HEK293 (cell line): Measurements from ENCODE around the gene C17orf58.
"Not testable (repeated sequence)": the region's sequence is repeated elsewhere in the genome, so short reads cannot be mapped to it uniquely, and the experiment has no call there.

Experiments used
- CTCF ChIA-PET: fragments of 350-600 bp; formaldehyde crosslinking; extraction: SDS; loops from one replicate; lab custom pipeline; 2021; ENCODE audit warnings: antibody characterized with exemption; lab: Yijun Ruan, JAX
- POLR2A ChIA-PET: fragments of 300-600 bp; formaldehyde crosslinking; extraction: SDS; loops from one replicate; lab custom pipeline; 2020; ENCODE audit warnings: antibody characterized with exemption, inconsistent platforms; lab: Yijun Ruan, JAX
- H3K27ac ChIP-seq: fragments of 200-500 bp; sonication (Bioruptor generic); 2 replicates; pipeline ENCODE4 v1.5.1; 2014; ENCODE audit warnings: low read depth, low read length, control low read depth, inconsistent platforms; ENCODE audit errors: extremely low read depth
- H3K36me3 ChIP-seq, 2 experiments: fragments of 200-500 bp in 1 of 2; sonication (Bioruptor generic) in 1 of 2; 1 replicate in 1 of 2; 2 replicates in 1 of 2; pipeline ENCODE4 v1.5.1; 2014 to 2017; ENCODE audit warnings: inconsistent platforms in 2 of 2, low read length in 2 of 2; ENCODE audit not compliant: control insufficient read depth in 2 of 2, insufficient read depth in 1 of 2
- H3K4me1 ChIP-seq: fragments of 200-500 bp; sonication (Bioruptor generic); 2 replicates; pipeline ENCODE4 v1.5.1; 2014; ENCODE audit warnings: mild to moderate bottlenecking, low read length, inconsistent platforms; ENCODE audit not compliant: control insufficient read depth, insufficient read depth
- H3K4me3 ChIP-seq: 2 replicates; pipeline ENCODE4 v1.5.1; 2011; ENCODE audit warnings: low read depth, mild to moderate bottlenecking, control low read depth, low read length, moderate library complexity
- H3K9me3 ChIP-seq: fragments of 200-500 bp; sonication (Bioruptor generic); 2 replicates; pipeline ENCODE4 v1.5.1; 2014; ENCODE audit warnings: low read depth, low read length, inconsistent platforms; ENCODE audit not compliant: control insufficient read depth, insufficient read depth
- SCRT2 ChIP-seq: fragments of 450-650 bp; formaldehyde crosslinking; IDR thresholded peaks from 2 replicates; pipeline ENCODE4 v1.5.1; 2016; ENCODE audit warnings: missing biosample characterization, missing genetic modification characterization
- ZBTB20 ChIP-seq: fragments of 450-650 bp; formaldehyde crosslinking; IDR thresholded peaks from 2 replicates; pipeline ENCODE4 v1.5.1; 2016; ENCODE audit warnings: missing biosample characterization, missing genetic modification characterization
- ZBTB48 ChIP-seq: fragments of 450-650 bp; formaldehyde crosslinking; IDR thresholded peaks from 2 replicates; pipeline ENCODE4 v1.5.1; 2016; ENCODE audit warnings: missing biosample characterization, missing genetic modification characterization
- ZFP3 ChIP-seq: fragments of 450-650 bp; formaldehyde crosslinking; IDR thresholded peaks from 2 replicates; pipeline ENCODE4 v1.5.1; 2016; ENCODE audit warnings: low read depth, missing biosample characterization, missing genetic modification characterization
- ZNF140 ChIP-seq: fragments of 450-650 bp; formaldehyde crosslinking; IDR thresholded peaks from 2 replicates; pipeline ENCODE4 v1.5.1; 2016; ENCODE audit warnings: missing biosample characterization, missing genetic modification characterization
- ZNF202 ChIP-seq: fragments of 450-650 bp; formaldehyde crosslinking; IDR thresholded peaks from 2 replicates; pipeline ENCODE4 v1.5.1; 2016; ENCODE audit warnings: missing biosample characterization, missing genetic modification characterization, borderline replicate concordance
- ZNF211 ChIP-seq: fragments of 450-650 bp; formaldehyde crosslinking; IDR thresholded peaks from 2 replicates; pipeline ENCODE4 v1.5.1; 2016; ENCODE audit warnings: low read depth, missing biosample characterization, missing genetic modification characterization
- ZNF221 ChIP-seq: fragments of 450-650 bp; formaldehyde crosslinking; IDR thresholded peaks from 2 replicates; pipeline ENCODE4 v1.5.1; 2017; ENCODE audit warnings: missing biosample characterization, missing genetic modification characterization, borderline replicate concordance
- ZNF335 ChIP-seq: fragments of 450-650 bp; formaldehyde crosslinking; conservative IDR thresholded peaks from 2 replicates; pipeline ENCODE4 v1.5.1; 2016; ENCODE audit warnings: missing biosample characterization, missing genetic modification characterization
- ZNF530 ChIP-seq: fragments of 450-650 bp; formaldehyde crosslinking; IDR thresholded peaks from 2 replicates; pipeline ENCODE4 v1.5.1; 2016; ENCODE audit warnings: low read depth, missing biosample characterization, missing genetic modification characterization
- ZNF544 ChIP-seq: fragments of 450-650 bp; formaldehyde crosslinking; IDR thresholded peaks from 2 replicates; pipeline ENCODE4 v1.5.0; 2017; ENCODE audit warnings: missing biosample characterization, missing genetic modification characterization
- ZNF624 ChIP-seq: fragments of 450-650 bp; formaldehyde crosslinking; IDR thresholded peaks from 2 replicates; pipeline ENCODE4 v1.5.1; 2017; ENCODE audit warnings: missing biosample characterization, missing genetic modification characterization
- TF ChIP-seq, protein P1 (sequence below): fragments of 450-650 bp; formaldehyde crosslinking; IDR thresholded peaks from 2 replicates; pipeline ENCODE4 v1.5.1; 2016; ENCODE audit warnings: missing biosample characterization, missing genetic modification characterization
- TF ChIP-seq, protein P2 (sequence below): fragments of 450-650 bp; formaldehyde crosslinking; IDR thresholded peaks from 2 replicates; pipeline ENCODE4 v1.5.1; 2016; ENCODE audit warnings: missing biosample characterization, missing genetic modification characterization
- TF ChIP-seq, protein P3 (sequence below): fragments of 450-650 bp; formaldehyde crosslinking; IDR thresholded peaks from 2 replicates; pipeline ENCODE4 v1.5.1; 2016; ENCODE audit warnings: missing biosample characterization, missing genetic modification characterization
- TF ChIP-seq, protein P4 (sequence below): fragments of 450-650 bp; formaldehyde crosslinking; IDR thresholded peaks from 2 replicates; pipeline ENCODE4; 2016; ENCODE audit warnings: missing biosample characterization, missing genetic modification characterization

Gene C17orf58

DNA sequence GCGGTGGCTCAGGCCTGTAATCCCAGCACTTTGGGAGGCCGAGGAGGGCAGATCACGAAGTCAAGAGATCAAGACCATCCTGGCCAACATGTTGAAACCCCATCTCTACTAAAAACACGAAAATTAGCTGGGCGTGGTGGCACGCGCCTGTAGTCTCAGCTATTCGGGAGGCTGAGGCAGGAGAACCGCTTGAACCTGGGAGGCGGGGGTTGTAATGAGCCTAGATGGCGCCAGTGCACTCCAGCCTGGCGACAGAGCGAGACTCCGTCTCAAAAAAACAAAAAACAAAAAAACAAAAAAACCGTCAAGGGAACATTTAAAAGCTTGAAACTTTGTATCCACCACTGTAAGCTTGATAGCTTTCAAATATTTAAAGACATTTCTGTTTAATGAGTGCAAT, 26.3 kb upstream of the C17orf58 start:
- CTCF ChIA-PET, result interaction anchor here (0.6 to 1.5 kb wide), 7 partner anchors 10 to 184 kb away, joined by 3 to 5 read pairs (median 4); partner anchors contain the start of gene KPNA2

DNA sequence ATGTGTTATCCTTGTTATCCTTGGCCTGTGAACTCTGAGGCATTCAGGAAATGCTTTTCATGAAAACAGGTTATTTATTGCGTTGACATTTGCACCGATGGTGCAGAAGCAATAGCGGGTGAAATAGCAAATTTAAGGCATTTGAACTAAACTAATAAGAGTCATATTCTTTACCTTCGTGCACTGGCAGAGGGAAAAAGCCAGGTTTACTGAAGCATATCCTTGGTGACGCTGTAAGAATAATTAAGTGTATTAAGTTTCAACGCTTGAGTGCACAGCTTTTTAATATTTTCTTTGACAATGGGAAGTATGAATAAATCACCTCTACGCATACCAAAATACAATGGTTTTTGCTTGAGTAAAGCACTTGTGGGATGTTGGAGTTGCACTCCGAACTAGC, 25.7 kb upstream of the C17orf58 start:
- no peak for TF ChIP-seq ZFP3
- no peak for TF ChIP-seq ZNF140 (tag by site-specific recombination)
- TF ChIP-seq ZNF530 (tag by site-specific recombination), result no peak
- no peak for TF ChIP-seq ZNF624 (tag by site-specific recombination)
- no peak for TF ChIP-seq ZNF221 (tag by site-specific recombination)
- ChIA-PET CTCF (interaction anchor here (0.7 to 1.5 kb wide), 3 partner anchors 11 to 39 kb away, joined by 3 to 5 read pairs (median 5); no protein-coding TSS in a partner anchor), POLR2A (no interaction called here)
- H3K36me3 ChIP-seq, result no peaks in the 10 kb centered on the region
- no peaks in the 10 kb centered on the region; the same call in 1 of the 2 replicates for H3K4me1 ChIP-seq
- H3K9me3 ChIP-seq, result no peaks in the 10 kb centered on the region
- no peak overlapping the region for H3K27ac ChIP-seq
- H3K4me3 ChIP-seq, result no peak overlapping the region

More for the DNA sequence above, 26.3 kb upstream of the C17orf58 start:
- H3K36me3 ChIP-seq, H3K4me3 ChIP-seq, H3K9me3 ChIP-seq, H3K4me1 ChIP-seq, H3K27ac ChIP-seq: not testable (repeated sequence)
- POLR2A ChIA-PET, result interaction anchor here (1.0 kb wide), 1 partner anchor 14 kb away, joined by 5 read pairs; the partner anchor contains the start of gene KPNA2
- TF ChIP-seq, protein P1, sequence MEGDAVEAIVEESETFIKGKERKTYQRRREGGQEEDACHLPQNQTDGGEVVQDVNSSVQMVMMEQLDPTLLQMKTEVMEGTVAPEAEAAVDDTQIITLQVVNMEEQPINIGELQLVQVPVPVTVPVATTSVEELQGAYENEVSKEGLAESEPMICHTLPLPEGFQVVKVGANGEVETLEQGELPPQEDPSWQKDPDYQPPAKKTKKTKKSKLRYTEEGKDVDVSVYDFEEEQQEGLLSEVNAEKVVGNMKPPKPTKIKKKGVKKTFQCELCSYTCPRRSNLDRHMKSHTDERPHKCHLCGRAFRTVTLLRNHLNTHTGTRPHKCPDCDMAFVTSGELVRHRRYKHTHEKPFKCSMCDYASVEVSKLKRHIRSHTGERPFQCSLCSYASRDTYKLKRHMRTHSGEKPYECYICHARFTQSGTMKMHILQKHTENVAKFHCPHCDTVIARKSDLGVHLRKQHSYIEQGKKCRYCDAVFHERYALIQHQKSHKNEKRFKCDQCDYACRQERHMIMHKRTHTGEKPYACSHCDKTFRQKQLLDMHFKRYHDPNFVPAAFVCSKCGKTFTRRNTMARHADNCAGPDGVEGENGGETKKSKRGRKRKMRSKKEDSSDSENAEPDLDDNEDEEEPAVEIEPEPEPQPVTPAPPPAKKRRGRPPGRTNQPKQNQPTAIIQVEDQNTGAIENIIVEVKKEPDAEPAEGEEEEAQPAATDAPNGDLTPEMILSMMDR (tag by site-specific recombination), result 0 out of 2 replicates have a peak, but pooled peaks have one; percentile 10
- TF ChIP-seq ZNF202 (tag by site-specific recombination), result 0 out of 2 replicates have a peak, but pooled peaks have one; percentile 51

DNA sequence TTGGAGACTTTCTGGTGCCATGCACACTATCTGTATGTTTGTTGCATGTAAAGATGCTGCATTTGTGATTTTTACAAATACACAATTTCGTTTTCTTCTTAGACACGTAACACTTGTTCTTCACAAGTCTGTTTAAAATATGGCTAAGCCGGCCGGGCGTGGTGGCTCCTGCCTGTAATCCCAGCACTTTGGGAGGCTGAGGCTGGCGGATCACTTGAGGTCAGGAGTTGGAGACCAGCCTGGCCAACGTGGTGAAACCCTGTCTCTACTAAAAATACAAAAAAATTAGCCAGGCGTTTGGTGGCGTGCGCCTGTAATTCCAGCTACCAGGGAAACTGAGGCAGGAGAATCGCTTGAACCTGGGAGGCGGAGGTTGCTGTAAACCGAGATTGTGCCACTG, 24.5 kb upstream of the C17orf58 start:
- ChIA-PET POLR2A (interaction anchor here (1.1 to 2.2 kb wide), 8 partner anchors 8 to 79 kb away, joined by 3 to 40 read pairs (median 8); partner anchors contain the start of genes C17orf58 and KPNA2), CTCF (interaction anchor here (0.6 to 1.5 kb wide), 3 partner anchors 9 to 17 kb away, joined by 3 to 6 read pairs (median 4); no protein-coding TSS in a partner anchor)

DNA sequence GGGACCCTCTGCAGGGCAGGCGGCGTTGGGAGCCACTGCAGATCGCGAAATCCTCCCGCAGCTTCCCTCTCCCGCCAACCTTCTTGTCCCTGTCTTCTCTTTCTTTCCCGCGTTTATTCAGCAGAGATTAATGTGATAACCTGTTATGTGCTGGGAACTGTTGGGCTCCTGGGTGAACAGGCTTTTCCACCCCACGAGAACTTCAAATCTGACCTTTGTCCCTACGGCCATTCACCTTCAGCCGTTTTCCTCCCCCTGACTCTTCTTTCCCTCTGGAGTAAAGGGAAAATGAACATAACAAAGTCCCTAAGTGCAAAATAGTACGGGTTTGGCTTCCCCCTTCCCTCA, 24.1 kb upstream of the C17orf58 start:
- ChIA-PET CTCF (interaction anchor here (0.6 to 1.5 kb wide), 5 partner anchors 9 to 26 kb away, joined by 3 to 15 read pairs (median 4); no protein-coding TSS in a partner anchor), POLR2A (interaction anchor here (0.9 to 2.2 kb wide), 14 partner anchors 8 to 227 kb away, joined by 3 to 40 read pairs (median 4); partner anchors contain the start of genes AMZ2, C17orf58 and KPNA2)
- Histone ChIP-seq H3K4me3 (peak overlapping the region; percentile 47), H3K27ac (peak overlapping the region; percentile 80), H3K4me1 (no peaks in the 10 kb centered on the region; the same call in 1 of the 2 replicates)
- peak; percentile 58 for TF ChIP-seq ZNF335 (tag by site-specific recombination)
- peak; percentile 57; the same call in 1 of the 2 replicates for TF ChIP-seq ZBTB48 (tag by site-specific recombination)
- TF ChIP-seq SCRT2, result peak; percentile 53
- no peak for TF ChIP-seq ZNF544 (tag by site-specific recombination)
- no peak for TF ChIP-seq ZNF211 (tag by site-specific recombination)
- TF ChIP-seq, protein P2, sequence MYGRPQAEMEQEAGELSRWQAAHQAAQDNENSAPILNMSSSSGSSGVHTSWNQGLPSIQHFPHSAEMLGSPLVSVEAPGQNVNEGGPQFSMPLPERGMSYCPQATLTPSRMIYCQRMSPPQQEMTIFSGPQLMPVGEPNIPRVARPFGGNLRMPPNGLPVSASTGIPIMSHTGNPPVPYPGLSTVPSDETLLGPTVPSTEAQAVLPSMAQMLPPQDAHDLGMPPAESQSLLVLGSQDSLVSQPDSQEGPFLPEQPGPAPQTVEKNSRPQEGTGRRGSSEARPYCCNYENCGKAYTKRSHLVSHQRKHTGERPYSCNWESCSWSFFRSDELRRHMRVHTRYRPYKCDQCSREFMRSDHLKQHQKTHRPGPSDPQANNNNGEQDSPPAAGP (tag by site-specific recombination), result no peak
- TF ChIP-seq ZBTB20, result peak; percentile 81
- TF ChIP-seq, protein P3, sequence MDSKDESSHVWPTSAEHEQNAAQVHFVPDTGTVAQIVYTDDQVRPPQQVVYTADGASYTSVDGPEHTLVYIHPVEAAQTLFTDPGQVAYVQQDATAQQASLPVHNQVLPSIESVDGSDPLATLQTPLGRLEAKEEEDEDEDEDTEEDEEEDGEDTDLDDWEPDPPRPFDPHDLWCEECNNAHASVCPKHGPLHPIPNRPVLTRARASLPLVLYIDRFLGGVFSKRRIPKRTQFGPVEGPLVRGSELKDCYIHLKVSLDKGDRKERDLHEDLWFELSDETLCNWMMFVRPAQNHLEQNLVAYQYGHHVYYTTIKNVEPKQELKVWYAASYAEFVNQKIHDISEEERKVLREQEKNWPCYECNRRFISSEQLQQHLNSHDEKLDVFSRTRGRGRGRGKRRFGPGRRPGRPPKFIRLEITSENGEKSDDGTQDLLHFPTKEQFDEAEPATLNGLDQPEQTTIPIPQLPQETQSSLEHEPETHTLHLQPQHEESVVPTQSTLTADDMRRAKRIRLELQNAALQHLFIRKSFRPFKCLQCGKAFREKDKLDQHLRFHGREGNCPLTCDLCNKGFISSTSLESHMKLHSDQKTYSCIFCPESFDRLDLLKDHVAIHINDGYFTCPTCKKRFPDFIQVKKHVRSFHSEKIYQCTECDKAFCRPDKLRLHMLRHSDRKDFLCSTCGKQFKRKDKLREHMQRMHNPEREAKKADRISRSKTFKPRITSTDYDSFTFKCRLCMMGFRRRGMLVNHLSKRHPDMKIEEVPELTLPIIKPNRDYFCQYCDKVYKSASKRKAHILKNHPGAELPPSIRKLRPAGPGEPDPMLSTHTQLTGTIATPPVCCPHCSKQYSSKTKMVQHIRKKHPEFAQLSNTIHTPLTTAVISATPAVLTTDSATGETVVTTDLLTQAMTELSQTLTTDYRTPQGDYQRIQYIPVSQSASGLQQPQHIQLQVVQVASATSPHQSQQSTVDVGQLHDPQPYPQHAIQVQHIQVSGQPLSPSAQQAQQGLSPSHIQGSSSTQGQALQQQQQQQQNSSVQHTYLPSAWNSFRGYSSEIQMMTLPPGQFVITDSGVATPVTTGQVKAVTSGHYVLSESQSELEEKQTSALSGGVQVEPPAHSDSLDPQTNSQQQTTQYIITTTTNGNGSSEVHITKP (tag by site-specific recombination), result peak; percentile 59
- TF ChIP-seq, protein P4, sequence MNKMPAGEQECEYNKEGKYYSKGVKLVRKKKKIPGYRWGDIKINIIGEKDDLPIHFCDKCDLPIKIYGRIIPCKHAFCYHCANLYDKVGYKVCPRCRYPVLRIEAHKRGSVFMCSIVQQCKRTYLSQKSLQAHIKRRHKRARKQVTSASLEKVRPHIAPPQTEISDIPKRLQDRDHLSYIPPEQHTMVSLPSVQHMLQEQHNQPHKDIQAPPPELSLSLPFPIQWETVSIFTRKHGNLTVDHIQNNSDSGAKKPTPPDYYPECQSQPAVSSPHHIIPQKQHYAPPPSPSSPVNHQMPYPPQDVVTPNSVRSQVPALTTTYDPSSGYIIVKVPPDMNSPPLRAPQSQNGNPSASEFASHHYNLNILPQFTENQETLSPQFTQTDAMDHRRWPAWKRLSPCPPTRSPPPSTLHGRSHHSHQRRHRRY (tag by site-specific recombination), result no peak
- no peak for TF ChIP-seq ZNF624 (tag by site-specific recombination)
- TF ChIP-seq, all 188 proteins: peak for 5
- no peaks in the 10 kb centered on the region for H3K9me3 ChIP-seq
- H3K36me3 ChIP-seq, result no peaks in the 10 kb centered on the region

More for the DNA sequence above, 24.5 kb upstream of the C17orf58 start:
- not testable (repeated sequence) for H3K4me3 ChIP-seq, H3K9me3 ChIP-seq, H3K4me1 ChIP-seq, H3K36me3 ChIP-seq
- H3K27ac ChIP-seq, result peak overlapping the region; percentile 80
